Colonic mucosa (tissue), 4 donors: Measurements from ENCODE around the gene LRRC40. TPM values are rescaled to one million over a fixed set of nuclear protein-coding genes. Genes with fewer than 3 reads are reported as not detected.

Experiments
- DNase-seq: peaks from one replicate; pipeline ENCODE4 v3.0.0-alpha.2; 2020
- H3K27ac ChIP-seq: fragments of 200-600 bp; one replicate; pipeline ENCODE4 v1.8.0; 2021
- H3K27me3 ChIP-seq: fragments of 200-600 bp; one replicate; pipeline ENCODE4 v1.8.0; 2021
- H3K36me3 ChIP-seq: fragments of 200-600 bp; one replicate; pipeline ENCODE4 v1.8.0; 2021
- H3K4me1 ChIP-seq: fragments of 200-600 bp; one replicate; pipeline ENCODE4 v1.8.0; 2021; ENCODE audit warnings: mild to moderate bottlenecking
- H3K4me3 ChIP-seq: fragments of 200-600 bp; one replicate; pipeline ENCODE4 v1.8.0; 2021
- H3K9ac ChIP-seq, 2 donors: one replicate each; pipeline ENCODE4 v1.7.0; 2013; ENCODE audit warnings: control low read depth in 2 of 2, low read depth in 2 of 2, low read length in 2 of 2
- H3K9me3 ChIP-seq: fragments of 200-600 bp; one replicate; pipeline ENCODE4 v1.8.0; 2021
- intact Hi-C: fragments of 100-400 bp; cut with DNase I; formaldehyde crosslinking; loops from one replicate; pipeline ENCODE4 v1.14.1; 2022
- total RNA-seq, 2 donors: library from RNA; stranded (reverse); fragmentation: NEBNext Ultra II Directional in 1 of 2; extraction: Animal tissue kit (Norgen Biotek cat#: 25700) in 1 of 2; gene quantifications; one replicate each; pipeline ENCODE4 v1.2.1, GENCODE V29; 2021
- TF ChIP-seq, protein P1 (sequence below): fragments of 200-600 bp; IDR thresholded peaks from one replicate; pipeline ENCODE4 v1.8.0; 2022; ENCODE audit warnings: antibody characterized with exemption, mild to moderate bottlenecking
- donor health status: healthy.
- donor health status: DM: no; HTN: no; CAD: no.
- donor health status: DM: no; HTN: no; CAD: no.

The LRRC40 gene
- 10 to 100 TPM; 10.2 to 10.7 TPM for total RNA-seq

DNA sequence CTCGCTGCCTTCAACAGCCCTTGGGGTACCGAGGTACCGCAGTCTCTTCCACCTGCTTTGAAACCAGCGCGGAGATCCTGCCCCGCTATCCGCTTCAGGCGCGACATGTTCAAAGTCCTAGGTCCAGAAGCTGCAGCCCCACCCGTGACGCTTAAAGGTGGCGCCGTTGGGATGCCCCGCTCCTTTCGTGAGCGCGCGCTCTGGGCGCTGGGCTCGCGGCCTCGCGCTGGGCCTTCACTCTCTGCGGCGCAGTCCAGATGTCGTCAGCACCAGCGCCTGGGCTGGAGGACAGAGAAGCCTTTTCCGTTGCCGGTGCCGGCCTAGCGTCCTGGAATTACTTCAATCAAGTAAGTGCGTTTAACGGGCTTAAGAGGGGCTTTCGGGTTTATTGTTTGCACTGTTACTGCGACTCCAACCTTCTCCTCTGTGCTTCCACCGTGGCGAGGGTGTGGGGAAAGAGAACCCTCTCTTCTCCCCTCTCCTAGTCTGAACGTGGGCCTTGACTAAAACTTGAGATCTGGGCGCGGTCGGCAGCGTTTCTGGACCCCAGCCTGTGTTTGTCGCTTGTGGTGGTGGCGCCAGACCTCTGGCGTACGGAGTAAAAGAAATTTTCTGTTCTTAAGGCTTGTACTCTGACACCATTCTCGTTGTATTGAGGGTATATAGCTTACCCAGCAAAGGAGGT is at the start of gene LRRC40:
LRRC40 (minus strand) TSS at position 146 of the 685 bp plus-strand sequence; CDS start at position 107, 39 bp downstream.
- Histone ChIP-seq H3K9me3 (no peaks in the 10 kb centered on the region), H3K9ac (peak within 1 kb of the TSS; percentile 75 to 96), H3K4me1 (no peaks in the 10 kb centered on the region), H3K36me3 (no peaks in the 10 kb centered on the region), H3K27ac (peak within 1 kb of the TSS; percentile 76), H3K27me3 (no peaks in the 10 kb centered on the region), H3K4me3 (peak within 1 kb of the TSS; percentile 87)
- TF ChIP-seq, protein P1, sequence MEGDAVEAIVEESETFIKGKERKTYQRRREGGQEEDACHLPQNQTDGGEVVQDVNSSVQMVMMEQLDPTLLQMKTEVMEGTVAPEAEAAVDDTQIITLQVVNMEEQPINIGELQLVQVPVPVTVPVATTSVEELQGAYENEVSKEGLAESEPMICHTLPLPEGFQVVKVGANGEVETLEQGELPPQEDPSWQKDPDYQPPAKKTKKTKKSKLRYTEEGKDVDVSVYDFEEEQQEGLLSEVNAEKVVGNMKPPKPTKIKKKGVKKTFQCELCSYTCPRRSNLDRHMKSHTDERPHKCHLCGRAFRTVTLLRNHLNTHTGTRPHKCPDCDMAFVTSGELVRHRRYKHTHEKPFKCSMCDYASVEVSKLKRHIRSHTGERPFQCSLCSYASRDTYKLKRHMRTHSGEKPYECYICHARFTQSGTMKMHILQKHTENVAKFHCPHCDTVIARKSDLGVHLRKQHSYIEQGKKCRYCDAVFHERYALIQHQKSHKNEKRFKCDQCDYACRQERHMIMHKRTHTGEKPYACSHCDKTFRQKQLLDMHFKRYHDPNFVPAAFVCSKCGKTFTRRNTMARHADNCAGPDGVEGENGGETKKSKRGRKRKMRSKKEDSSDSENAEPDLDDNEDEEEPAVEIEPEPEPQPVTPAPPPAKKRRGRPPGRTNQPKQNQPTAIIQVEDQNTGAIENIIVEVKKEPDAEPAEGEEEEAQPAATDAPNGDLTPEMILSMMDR: no peak
- intact Hi-C loops: loop anchor here (5.0 to 10.0 kb wide), 2 partner anchors 71 to 207 kb away; partner anchors contain the start of gene CTH
- DNase-seq: peak; percentile 98

DNA sequence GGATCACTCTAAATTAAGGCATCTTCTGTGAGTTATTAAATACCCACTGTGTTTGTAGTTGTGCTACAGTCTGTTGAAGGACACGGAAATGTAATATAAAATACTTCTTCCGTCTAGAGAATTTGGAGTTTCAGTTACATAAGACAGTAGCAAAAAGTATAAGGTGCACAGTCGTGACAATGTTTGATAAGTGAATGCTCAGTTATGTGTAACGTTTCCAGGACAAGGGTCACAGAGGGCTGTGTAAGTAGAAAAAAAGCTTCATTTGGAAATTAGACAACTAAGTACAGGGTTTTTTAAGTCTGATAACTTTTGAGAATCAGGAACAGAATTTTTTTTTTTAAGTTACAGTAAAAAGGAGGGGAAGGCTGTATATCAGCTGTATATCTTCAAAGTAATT is 43.4 kb upstream of the LRRC40 start:
- Histone ChIP-seq H3K4me1 (no peaks in the 10 kb centered on the region), H3K4me3 (no peak overlapping the region), H3K9me3 (no peaks in the 10 kb centered on the region), H3K27me3 (no peaks in the 10 kb centered on the region), H3K27ac (no peak overlapping the region), H3K36me3 (peaks cover 49% of the 10 kb centered on the region), H3K9ac (no peak overlapping the region)
- TF ChIP-seq, protein P1: no peak
- intact Hi-C loops: no loop called here
- DNase-seq: no peak

DNA sequence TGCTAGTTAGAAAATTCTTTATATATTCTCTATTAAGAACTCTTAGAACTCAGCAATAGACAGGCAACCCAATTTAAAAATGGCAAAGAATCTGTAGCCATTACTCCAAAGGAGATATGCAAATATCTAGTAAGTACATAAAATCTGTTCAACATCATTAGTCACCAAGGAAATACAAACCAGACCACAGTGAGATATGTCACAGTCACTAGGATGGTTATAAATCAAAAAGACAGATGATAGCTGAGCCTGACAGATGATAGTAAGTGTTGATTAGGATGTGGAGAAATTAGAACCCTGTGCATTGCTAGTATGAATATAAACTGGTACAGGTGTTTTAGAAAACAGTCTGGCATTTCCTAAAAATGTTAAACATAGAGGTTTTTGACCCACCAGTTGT is 42.4 kb upstream of the LRRC40 start:
- no peaks in the 10 kb centered on the region for H3K9me3 ChIP-seq
- H3K9ac ChIP-seq: no peak overlapping the region
- no peaks in the 10 kb centered on the region for H3K27me3 ChIP-seq
- H3K4me1 ChIP-seq: no peaks in the 10 kb centered on the region
- H3K36me3 ChIP-seq: peaks cover 50% of the 10 kb centered on the region
- TF ChIP-seq, protein P1: no peak
- no peak overlapping the region for H3K27ac ChIP-seq
- intact Hi-C loops: no loop called here
- DNase-seq: no peak
- H3K4me3 ChIP-seq: no peak overlapping the region

- intact Hi-C loops: no loop called here
- peaks cover 50% of the 10 kb centered on the region for H3K36me3 ChIP-seq
- TF ChIP-seq, protein P1: no peak
- no peaks in the 10 kb centered on the region for H3K4me1 ChIP-seq
- H3K9ac ChIP-seq: no peak overlapping the region
- no peak for DNase-seq
- H3K4me3 ChIP-seq: no peak overlapping the region
- no peak overlapping the region for H3K27ac ChIP-seq
- H3K9me3 ChIP-seq: no peaks in the 10 kb centered on the region
- H3K27me3 ChIP-seq: no peaks in the 10 kb centered on the region
Observed at GRCh38 chr1:70247122-70247521, 41.7 kb upstream of the LRRC40 start.

GRCh38 chr1:70239940-70240339 is 34.6 kb upstream of the LRRC40 start:
- Histone ChIP-seq H3K27me3 (no peaks in the 10 kb centered on the region), H3K4me1 (no peaks in the 10 kb centered on the region), H3K9ac (no peak overlapping the region), H3K4me3 (no peak overlapping the region), H3K36me3 (peaks cover 47% of the 10 kb centered on the region), H3K27ac (no peak overlapping the region), H3K9me3 (no peaks in the 10 kb centered on the region)
- intact Hi-C loops: loop anchor here (10.0 kb wide), 1 partner anchor 835 kb away; no protein-coding TSS in a partner anchor
- DNase-seq: no peak
- TF ChIP-seq, protein P1: no peak
